Neural crest cell (in vitro differentiated cells): ENCODE results near the gene TBC1D5. TPM values are rescaled to one million over a fixed set of nuclear protein-coding genes. Genes with fewer than 3 reads are reported as not detected.
A peak's percentile ranks its signal among the peaks of the same experiment; 100 is the strongest.
"Not testable (repeated sequence)": the region's sequence is repeated elsewhere in the genome, so short reads cannot be mapped to it uniquely, and the experiment has no call there.

Experiments
- DNase-seq: peaks from one replicate; pipeline ENCODE4 v3.0.0; 2021; ENCODE audit warnings: low read depth, mixed read lengths, low spot score
- H3K27ac Mint-ChIP-seq: one replicate; pipeline ENCODE4 v1.8.0; 2021; ENCODE audit warnings: mild to moderate bottlenecking, mixed read lengths; ENCODE audit not compliant: unreplicated experiment
- H3K27me3 Mint-ChIP-seq: 2 replicates; pipeline ENCODE4 v1.8.0; 2021; ENCODE audit warnings: low read depth, mild to moderate bottlenecking, mixed read lengths
- H3K36me3 Mint-ChIP-seq: 2 replicates; pipeline ENCODE4 v1.8.0; 2021; ENCODE audit warnings: low read depth, mild to moderate bottlenecking, mixed read lengths
- H3K4me1 Mint-ChIP-seq: 2 replicates; pipeline ENCODE4 v1.8.0; 2021; ENCODE audit warnings: mixed read lengths
- H3K4me3 Mint-ChIP-seq: one replicate; pipeline ENCODE4 v1.8.0; 2021; ENCODE audit warnings: mild to moderate bottlenecking, mixed read lengths
- H3K9me3 Mint-ChIP-seq: 2 replicates; pipeline ENCODE4 v1.8.0; 2021; ENCODE audit warnings: mixed read lengths
- CTCF ChIP-seq: fragments of 200-600 bp; sonication (generic); conservative IDR thresholded peaks from 2 replicates; pipeline ENCODE4 v1.5.0; 2021; ENCODE audit warnings: antibody characterized with exemption, mild to moderate bottlenecking
- total RNA-seq: library from RNA; stranded (reverse); gene quantifications from 2 replicates; pipeline ENCODE4 v1.2.1, GENCODE V29; 2021

TBC1D5 gene
- total RNA-seq, 1 donor from 2014 or later = 51.2 TPM

GRCh38 chr3:17494117-17494809 is 248.2 kb downstream of the TBC1D5 start:
- Mint-ChIP-seq H3K9me3 (peaks cover 28% of the 10 kb centered on the region), H3K4me3 (no peak overlapping the region), H3K27me3 (no peaks in the 10 kb centered on the region), H3K27ac (no peak overlapping the region), H3K36me3 (peaks cover 37% of the 10 kb centered on the region), H3K4me1 (no peaks in the 10 kb centered on the region)
- DNase-seq = no peak
- TF ChIP-seq CTCF = no peak

GRCh38 chr3:17491601-17492000 is 250.8 kb downstream of the TBC1D5 start:
- H3K27ac Mint-ChIP-seq = no peak overlapping the region
- no peak for DNase-seq
- H3K27me3 Mint-ChIP-seq = no peaks in the 10 kb centered on the region
- TF ChIP-seq CTCF = no peak
- no peak overlapping the region for H3K4me3 Mint-ChIP-seq
- peaks cover 33% of the 10 kb centered on the region for H3K9me3 Mint-ChIP-seq
- peaks cover 42% of the 10 kb centered on the region for H3K36me3 Mint-ChIP-seq
- H3K4me1 Mint-ChIP-seq = no peaks in the 10 kb centered on the region

- not testable (repeated sequence) for DNase-seq, H3K27me3 Mint-ChIP-seq, H3K4me3 Mint-ChIP-seq, H3K4me1 Mint-ChIP-seq, H3K27ac Mint-ChIP-seq
- H3K9me3 Mint-ChIP-seq = peaks cover 33% of the 10 kb centered on the region
- H3K36me3 Mint-ChIP-seq = peaks cover 42% of the 10 kb centered on the region
Measured at GRCh38 chr3:17491190-17491589, 251.2 kb downstream of the TBC1D5 start.

GRCh38 chr3:17489139-17489538 is 253.3 kb downstream of the TBC1D5 start:
- H3K27me3 Mint-ChIP-seq = no peaks in the 10 kb centered on the region
- peaks cover 42% of the 10 kb centered on the region for H3K36me3 Mint-ChIP-seq
- H3K27ac Mint-ChIP-seq = no peak overlapping the region
- no peak overlapping the region for H3K4me3 Mint-ChIP-seq
- no peak for DNase-seq
- TF ChIP-seq CTCF = no peak
- H3K4me1 Mint-ChIP-seq = no peaks in the 10 kb centered on the region
- H3K9me3 Mint-ChIP-seq = peaks cover 33% of the 10 kb centered on the region

GRCh38 chr3:17481116-17481515 is 261.3 kb downstream of the TBC1D5 start:
- no peak overlapping the region for H3K4me3 Mint-ChIP-seq
- H3K27ac Mint-ChIP-seq = peak overlapping the region; percentile 96
- no peak for TF ChIP-seq CTCF
- H3K27me3 Mint-ChIP-seq = no peaks in the 10 kb centered on the region
- H3K9me3 Mint-ChIP-seq = no peaks in the 10 kb centered on the region
- H3K4me1 Mint-ChIP-seq = peaks cover 5% of the 10 kb centered on the region
- DNase-seq = no peak
- no peaks in the 10 kb centered on the region for H3K36me3 Mint-ChIP-seq

GRCh38 chr3:17479681-17480405 is 262.6 kb downstream of the TBC1D5 start:
- no peak for DNase-seq
- no peaks in the 10 kb centered on the region for H3K27me3 Mint-ChIP-seq
- no peak overlapping the region for H3K27ac Mint-ChIP-seq
- H3K4me1 Mint-ChIP-seq = peaks cover 5% of the 10 kb centered on the region
- H3K4me3 Mint-ChIP-seq = no peak overlapping the region
- H3K36me3 Mint-ChIP-seq = no peaks in the 10 kb centered on the region
- no peak for TF ChIP-seq CTCF
- no peaks in the 10 kb centered on the region for H3K9me3 Mint-ChIP-seq
